Measurements from ENCODE around the gene KCNQ4. TPM values are rescaled to one million over a fixed set of nuclear protein-coding genes. Genes with fewer than 3 reads are reported as not detected.

KCNQ4 gene
- total and polyA plus RNA-seq, 2 donors from 2014 or later = 0.65 to 1.2 TPM

DNA sequence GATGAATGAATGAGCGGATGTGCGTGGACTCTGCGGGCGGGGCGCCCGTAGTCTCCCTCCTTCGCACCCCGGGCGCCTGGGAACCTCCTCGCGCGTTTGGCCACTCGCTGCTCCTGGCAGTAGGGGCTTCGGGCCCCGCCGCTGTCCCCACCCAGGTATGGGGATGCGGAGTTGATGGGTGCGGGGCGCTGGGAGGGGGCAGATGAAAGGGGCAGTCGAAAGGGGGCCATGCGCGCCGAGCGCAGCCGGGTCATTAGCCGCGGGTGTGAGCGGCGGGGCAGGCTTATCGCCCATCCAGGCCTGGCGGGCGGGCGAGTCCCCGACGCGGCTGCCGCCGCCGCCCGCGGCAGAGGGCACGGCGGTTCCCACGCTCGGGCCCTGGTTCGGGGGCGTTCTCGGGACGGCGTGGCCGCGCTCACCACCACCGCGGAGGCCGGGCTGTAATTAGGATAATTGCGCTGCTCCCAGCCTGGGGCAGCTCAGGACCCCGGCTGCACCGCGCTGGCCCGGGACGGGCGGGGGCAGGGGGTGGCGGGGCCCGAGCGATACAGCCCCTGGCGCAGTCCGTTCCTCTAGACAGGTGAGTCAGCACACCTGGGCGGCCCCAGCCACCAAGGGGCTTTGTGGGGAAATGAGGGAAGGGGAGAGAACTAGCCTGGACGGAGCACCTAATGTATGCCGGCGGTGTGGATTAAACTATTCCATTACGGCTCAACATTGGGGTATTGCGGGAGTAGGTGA, 100.6 kb downstream of the KCNQ4 start:
- Histone ChIP-seq H3K9me3 (ENCODE audit: control insufficient read depth in 2 of 3, insufficient read depth in 1 of 3, low read length in 3 of 3) (no peaks in the 10 kb centered on the region), H3K4me3 (ENCODE audit: low read length in 3 of 3) (no peak overlapping the region), H3K27ac (ENCODE audit: low read depth in 2 of 2, low read length in 2 of 2) (no peak overlapping the region), H3K36me3 (ENCODE audit: control insufficient read depth in 2 of 3, insufficient read depth in 3 of 3, low read length in 3 of 3) (no peaks in the 10 kb centered on the region), H3K27me3 (ENCODE audit: control insufficient read depth, insufficient read depth, low read length) (peaks cover 8% of the 10 kb centered on the region), H3K9ac (ENCODE audit: low read length in 3 of 3) (no peak overlapping the region), H3K4me1 (ENCODE audit: control insufficient read depth in 2 of 3, insufficient read depth in 2 of 3, low read depth in 1 of 3, low read length in 3 of 3) (no peaks in the 10 kb centered on the region)
- DNase-seq (peak in 1 of 5 donors; percentile 67), FAIRE-seq (no peak)
- intact Hi-C loops (cut with DNase I) = no loop called here
- TF ChIP-seq, protein P1, sequence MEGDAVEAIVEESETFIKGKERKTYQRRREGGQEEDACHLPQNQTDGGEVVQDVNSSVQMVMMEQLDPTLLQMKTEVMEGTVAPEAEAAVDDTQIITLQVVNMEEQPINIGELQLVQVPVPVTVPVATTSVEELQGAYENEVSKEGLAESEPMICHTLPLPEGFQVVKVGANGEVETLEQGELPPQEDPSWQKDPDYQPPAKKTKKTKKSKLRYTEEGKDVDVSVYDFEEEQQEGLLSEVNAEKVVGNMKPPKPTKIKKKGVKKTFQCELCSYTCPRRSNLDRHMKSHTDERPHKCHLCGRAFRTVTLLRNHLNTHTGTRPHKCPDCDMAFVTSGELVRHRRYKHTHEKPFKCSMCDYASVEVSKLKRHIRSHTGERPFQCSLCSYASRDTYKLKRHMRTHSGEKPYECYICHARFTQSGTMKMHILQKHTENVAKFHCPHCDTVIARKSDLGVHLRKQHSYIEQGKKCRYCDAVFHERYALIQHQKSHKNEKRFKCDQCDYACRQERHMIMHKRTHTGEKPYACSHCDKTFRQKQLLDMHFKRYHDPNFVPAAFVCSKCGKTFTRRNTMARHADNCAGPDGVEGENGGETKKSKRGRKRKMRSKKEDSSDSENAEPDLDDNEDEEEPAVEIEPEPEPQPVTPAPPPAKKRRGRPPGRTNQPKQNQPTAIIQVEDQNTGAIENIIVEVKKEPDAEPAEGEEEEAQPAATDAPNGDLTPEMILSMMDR (IDR thresholded peaks at IDR 0.05; ENCODE audit: borderline replicate concordance, extremely low read depth, insufficient read depth) = no peak

DNA sequence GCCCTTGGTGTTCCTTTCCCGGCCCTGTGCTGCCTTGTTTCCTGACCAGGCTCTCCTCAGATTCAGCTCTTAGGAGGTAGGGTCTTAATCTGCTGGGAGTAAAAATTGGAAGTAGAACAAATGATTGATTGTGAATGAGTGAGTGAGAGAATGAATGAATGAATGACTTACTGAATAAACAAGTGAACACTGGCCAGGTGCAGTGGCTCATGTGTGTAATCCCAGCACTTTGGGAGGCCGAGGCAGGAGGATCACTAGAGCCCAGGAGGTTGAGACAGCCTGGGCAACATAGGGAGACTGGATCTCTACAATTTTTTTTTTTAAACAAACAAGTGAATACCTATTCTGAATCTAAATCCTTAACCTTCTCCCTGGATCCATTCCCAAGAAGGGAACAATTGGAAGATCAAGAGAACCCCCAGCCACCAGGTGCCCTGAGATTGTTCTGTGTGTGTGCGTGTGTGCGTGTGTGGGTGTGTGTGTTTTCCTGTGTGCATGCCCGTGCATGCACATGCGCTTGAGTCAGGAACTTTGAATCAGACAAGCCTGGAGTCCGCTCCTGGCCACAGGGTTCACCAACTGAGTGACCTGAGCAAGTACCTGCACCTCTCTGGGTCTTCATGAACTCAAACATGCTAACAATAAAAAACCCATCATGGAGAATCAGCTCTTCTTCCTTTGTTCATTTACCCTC, 102.9 kb downstream of the KCNQ4 start:
- Histone ChIP-seq H3K9ac (ENCODE audit: low read length in 3 of 3) (no peak overlapping the region), H3K9me3 (ENCODE audit: control insufficient read depth in 2 of 3, insufficient read depth in 1 of 3, low read length in 3 of 3) (no peaks in the 10 kb centered on the region), H3K4me1 (ENCODE audit: control insufficient read depth in 2 of 3, insufficient read depth in 2 of 3, low read depth in 1 of 3, low read length in 3 of 3) (no peaks in the 10 kb centered on the region), H3K36me3 (ENCODE audit: control insufficient read depth in 2 of 3, insufficient read depth in 3 of 3, low read length in 3 of 3) (no peaks in the 10 kb centered on the region), H3K27me3 (ENCODE audit: control insufficient read depth, insufficient read depth, low read length) (peaks cover 8% of the 10 kb centered on the region), H3K4me3 (ENCODE audit: low read length in 3 of 3) (no peak overlapping the region), H3K27ac (ENCODE audit: low read depth in 2 of 2, low read length in 2 of 2) (no peak overlapping the region)
- TF ChIP-seq, protein P1 (IDR thresholded peaks at IDR 0.05; ENCODE audit: borderline replicate concordance, extremely low read depth, insufficient read depth) = no peak
- FAIRE-seq = no peak
- DNase-seq = no peak
- intact Hi-C loops (cut with DNase I) = no loop called here

DNA sequence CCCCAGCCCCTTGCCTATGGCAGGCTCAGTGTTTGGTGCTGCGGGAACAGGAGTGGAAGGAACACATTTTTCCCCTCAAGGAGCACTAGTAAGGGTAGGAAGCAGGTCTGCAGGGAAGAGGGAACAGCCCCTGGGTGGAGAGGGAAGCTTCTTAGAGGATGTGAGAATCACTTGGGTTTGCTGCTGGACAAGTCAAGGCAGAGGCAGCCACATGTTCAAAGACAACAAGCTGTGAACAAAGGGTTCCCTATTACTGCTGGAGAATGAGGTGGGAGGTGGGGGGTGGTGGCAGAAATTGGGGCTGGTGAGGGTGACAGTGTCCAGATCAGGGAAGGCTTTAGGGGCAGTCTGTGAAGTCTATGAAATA, 103.4 kb downstream of the KCNQ4 start:
- peaks cover 8% of the 10 kb centered on the region for H3K27me3 ChIP-seq (ENCODE audit: control insufficient read depth, insufficient read depth, low read length)
- no peaks in the 10 kb centered on the region for H3K4me1 ChIP-seq (ENCODE audit: control insufficient read depth in 2 of 3, insufficient read depth in 2 of 3, low read depth in 1 of 3, low read length in 3 of 3)
- no peak overlapping the region for H3K4me3 ChIP-seq (ENCODE audit: low read length in 3 of 3)
- no peaks in the 10 kb centered on the region for H3K9me3 ChIP-seq (ENCODE audit: control insufficient read depth in 2 of 3, insufficient read depth in 1 of 3, low read length in 3 of 3)
- H3K36me3 ChIP-seq (ENCODE audit: control insufficient read depth in 2 of 3, insufficient read depth in 3 of 3, low read length in 3 of 3) = no peaks in the 10 kb centered on the region
- H3K27ac ChIP-seq (ENCODE audit: low read depth in 2 of 2, low read length in 2 of 2) = no peak overlapping the region
- TF ChIP-seq, protein P1 (IDR thresholded peaks at IDR 0.05; ENCODE audit: borderline replicate concordance, extremely low read depth, insufficient read depth) = no peak
- FAIRE-seq (no peak), DNase-seq (no peak)
- intact Hi-C loops (cut with DNase I) = no loop called here
- no peak overlapping the region for H3K9ac ChIP-seq (ENCODE audit: low read length in 3 of 3)

Data from kidney (tissue), 14 donors.